Coronary artery (tissue), 2 donors: Measurements from ENCODE around the gene NAPA.
A peak's percentile ranks its signal among the peaks of the same experiment; 100 is the strongest.

Experiments used
- DNase-seq: peaks from one replicate; pipeline ENCODE4 v3.0.0-alpha.2; 2017; ENCODE audit warnings: low spot score
- H3K27ac ChIP-seq, 2 donors: fragments of 200-600 bp; sonication (generic); one replicate each; pipeline ENCODE4 v1.5.1; 2016 to 2019
- H3K4me3 ChIP-seq: fragments of 200-600 bp; sonication (generic); 2 replicates; pipeline ENCODE4 v1.5.1; 2016; ENCODE audit warnings: mild to moderate bottlenecking, moderate library complexity
- CTCF ChIP-seq: fragments of 200-600 bp; sonication (generic); IDR thresholded peaks from one replicate; pipeline ENCODE4 v1.5.1; 2019; ENCODE audit warnings: antibody characterized with exemption

NAPA gene

GRCh38 chr19:47547199-47547598, 32.3 kb upstream of the NAPA start:
- DNase-seq: no peak
- H3K4me3 ChIP-seq: no peak overlapping the region
- H3K27ac ChIP-seq: no peak overlapping the region
- TF ChIP-seq CTCF: no peak

DNA sequence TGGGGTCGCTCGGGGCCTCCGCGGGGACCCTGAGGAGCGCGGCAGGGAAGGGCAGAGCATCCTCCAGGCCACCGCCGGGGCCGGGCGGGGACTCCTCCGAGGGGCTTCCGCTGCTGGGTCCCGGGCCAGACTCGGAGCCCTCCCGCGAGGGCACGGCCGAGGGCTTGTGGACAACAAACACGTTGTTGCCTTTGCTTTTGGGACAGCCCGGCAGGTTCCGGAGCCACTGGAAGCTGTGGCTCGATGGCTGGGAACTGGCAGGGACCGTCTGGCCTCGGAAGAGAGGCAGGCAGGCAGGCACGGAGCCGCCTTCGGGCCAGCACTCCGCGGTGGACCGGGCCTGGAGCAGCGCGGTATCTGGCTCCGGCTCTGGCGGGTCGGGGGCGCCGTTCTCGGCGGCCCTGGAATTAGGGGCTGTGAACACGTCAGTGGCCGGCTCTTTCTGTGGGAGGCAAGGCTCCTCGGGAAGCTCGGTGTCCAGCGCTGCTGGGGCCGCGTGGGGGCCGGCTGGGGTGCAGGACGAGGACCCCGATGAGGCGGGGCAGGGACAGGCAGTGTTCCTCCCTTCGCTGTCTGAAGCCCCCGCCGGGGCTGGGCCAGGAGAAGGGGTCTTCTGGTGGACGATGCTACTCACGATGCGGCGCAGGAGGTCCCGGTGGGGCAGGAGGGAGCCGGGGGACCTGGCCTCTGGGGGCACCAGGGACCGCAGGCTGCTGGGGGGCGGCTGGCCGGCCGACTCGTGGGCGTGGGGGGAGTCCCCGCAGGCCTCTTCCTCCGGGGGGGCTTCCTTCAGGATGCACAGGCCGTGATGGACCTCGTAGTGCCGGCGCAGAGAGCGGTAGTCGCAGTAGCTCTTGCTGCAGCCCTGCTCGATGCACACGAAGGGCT, 30.4 kb upstream of the NAPA start:
- DNase-seq: no peak
- peak overlapping the region; percentile 54 for H3K4me3 ChIP-seq

DNA sequence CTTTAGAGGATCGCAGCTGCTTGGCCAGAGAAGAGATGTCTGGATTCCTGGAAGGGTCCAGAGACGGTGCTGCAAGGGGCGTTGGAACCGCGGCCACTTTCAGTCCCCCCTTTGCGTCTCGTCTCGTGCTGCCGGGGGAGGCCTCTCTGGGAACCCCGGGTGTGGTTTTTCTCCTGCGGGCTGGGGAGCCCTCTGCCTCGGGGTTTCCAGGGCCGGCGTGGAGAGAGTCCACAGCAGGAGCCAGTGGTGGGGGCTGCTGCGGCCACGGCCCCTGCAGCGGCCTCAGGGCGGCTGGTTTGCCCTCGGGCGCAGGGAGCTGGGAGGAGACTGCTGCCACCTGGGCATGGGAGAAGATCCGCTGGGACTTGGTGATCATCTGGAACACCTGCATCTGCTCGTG, 29.6 kb upstream of the NAPA start:
- DNase-seq: no peak
- no peak for TF ChIP-seq CTCF
- H3K4me3 ChIP-seq: no peak overlapping the region
- H3K27ac ChIP-seq: no peak overlapping the region

More for the DNA sequence above, 30.4 kb upstream of the NAPA start:
- no peak overlapping the region for H3K27ac ChIP-seq
- no peak for TF ChIP-seq CTCF

GRCh38 chr19:47544075-47544474, 29.2 kb upstream of the NAPA start:
- no peak for TF ChIP-seq CTCF
- Histone ChIP-seq H3K27ac (no peak overlapping the region), H3K4me3 (no peak overlapping the region)
- no peak for DNase-seq

DNA sequence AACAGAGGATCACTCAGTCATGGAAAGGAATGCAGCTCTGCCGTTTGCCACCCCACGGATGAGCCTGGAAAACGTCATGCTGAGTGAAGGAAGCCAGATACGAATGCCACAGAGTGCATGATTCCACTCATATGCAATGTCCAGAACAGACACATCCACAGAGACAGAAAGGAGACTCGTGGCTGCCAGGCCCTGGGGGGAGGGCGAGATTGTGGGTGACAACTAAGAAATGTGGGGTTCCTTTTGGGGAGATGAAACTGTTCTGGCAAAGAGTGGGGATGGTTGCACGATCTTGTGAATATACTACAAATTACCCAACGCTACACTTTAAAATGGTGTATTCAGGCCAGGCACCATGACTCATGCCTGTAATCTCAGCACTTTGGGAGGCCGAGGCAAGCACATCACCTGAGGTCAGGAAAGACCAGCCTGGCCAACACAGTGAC, 27.2 kb upstream of the NAPA start:
- no peak for TF ChIP-seq CTCF
- Histone ChIP-seq H3K4me3 (no peak overlapping the region), H3K27ac (no peak overlapping the region)
- no peak for DNase-seq

DNA sequence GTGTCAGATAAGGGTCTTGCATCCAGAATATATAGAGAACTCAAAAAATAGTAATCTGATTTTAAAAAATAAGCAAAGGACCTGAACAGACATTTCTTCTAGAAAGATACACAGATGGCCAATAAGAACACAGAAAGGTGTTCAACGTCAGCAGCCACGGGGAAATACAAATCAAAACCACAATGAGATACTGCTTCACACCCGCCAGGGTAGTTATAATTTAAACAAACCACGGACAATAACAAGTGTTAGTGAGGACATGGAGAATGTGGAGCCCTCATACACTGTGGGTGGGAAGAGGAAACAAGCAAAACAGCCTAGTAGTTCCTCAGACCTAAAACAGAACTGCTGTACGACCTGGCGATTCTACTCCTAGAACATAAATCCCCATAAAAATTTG, 26.7 kb upstream of the NAPA start:
- DNase-seq: no peak
- TF ChIP-seq CTCF: no peak
- H3K27ac ChIP-seq: no peak overlapping the region
- no peak overlapping the region for H3K4me3 ChIP-seq

- DNase-seq: no peak
- Histone ChIP-seq H3K4me3 (no peak overlapping the region), H3K27ac (no peak overlapping the region)
- no peak for TF ChIP-seq CTCF
Observed at GRCh38 chr19:47540748-47541147, 25.9 kb upstream of the NAPA start.
